K562 (cell line): Measurements from ENCODE around the gene GORASP1. TPM values are rescaled to one million over a fixed set of nuclear protein-coding genes. Genes with fewer than 3 reads are reported as not detected.

Source experiments
- BRF1 ChIP-seq: IDR thresholded peaks from 3 replicates; pipeline ENCODE4 v1.6.1; 2011; ENCODE audit warnings: borderline replicate concordance, mild to moderate bottlenecking; ENCODE audit not compliant: insufficient read length; ENCODE audit errors: extremely low read depth
- CEBPG ChIP-seq, 3 experiments: fragments of 200-800 bp in 1 of 3; sonication (Bioruptor generic) in 1 of 3; sonication (generic) in 1 of 3; formaldehyde crosslinking in 1 of 3; IDR thresholded peaks in 2 of 3; conservative IDR thresholded peaks in 1 of 3; 2 replicates each; pipeline versions ENCODE4 v1.6.1 to v1.8.0; 2016 to 2022; ENCODE audit warnings: missing compliant biosample characterization in 2 of 3, missing genetic modification characterization in 2 of 3, mild to moderate bottlenecking in 1 of 3, missing genetic modification reagents in 1 of 3
- FOS ChIP-seq: IDR thresholded peaks from 3 replicates; pipeline ENCODE4 v1.6.1; 2011; ENCODE audit not compliant: insufficient read length; ENCODE audit errors: extremely low read depth
- FOXP4 ChIP-seq: sonication (generic); formaldehyde crosslinking; IDR thresholded peaks from 2 replicates; pipeline ENCODE4 v1.8.0; 2022; ENCODE audit warnings: mild to moderate bottlenecking, missing genetic modification reagents, borderline replicate concordance
- ID3 ChIP-seq, 2 experiments: fragments of 250-450 bp in 1 of 2; fragments of 450-650 bp in 1 of 2; sonication (Bioruptor Pico) in 1 of 2; IDR thresholded peaks; 2 replicates each; pipeline versions ENCODE4 v1.6.1 to v1.8.0; 2016 to 2021; ENCODE audit warnings: mild to moderate bottlenecking in 2 of 2, moderate library complexity in 2 of 2, missing compliant biosample characterization in 1 of 2, missing genetic modification characterization in 1 of 2
- KAT7 ChIP-seq: sonication (generic); formaldehyde crosslinking; IDR thresholded peaks from 2 replicates; pipeline ENCODE4 v1.8.0; 2022; ENCODE audit warnings: missing genetic modification reagents, mild to moderate bottlenecking, borderline replicate concordance
- MAZ ChIP-seq, 2 experiments: fragments of 450-650 bp in 1 of 2; sonication (generic) in 1 of 2; formaldehyde crosslinking; IDR thresholded peaks in 1 of 2; conservative IDR thresholded peaks in 1 of 2; 2 replicates each; pipeline versions ENCODE4 v1.4.0 to v1.5.0; 2020; ENCODE audit warnings: mild to moderate bottlenecking in 1 of 2, missing genetic modification reagents in 1 of 2
- MTA3 ChIP-seq: fragments of 450-650 bp; formaldehyde crosslinking; IDR thresholded peaks from 2 replicates; pipeline ENCODE4 v1.6.1; 2017; ENCODE audit warnings: mild to moderate bottlenecking, borderline replicate concordance
- NUFIP1 ChIP-seq: fragments of 450-650 bp; IDR thresholded peaks from 2 replicates; pipeline ENCODE4 v1.6.1; 2018; ENCODE audit not compliant: partially characterized antibody
- RAD21 ChIP-seq, 2 experiments: fragments of 250-450 bp in 1 of 2; fragments of 450-650 bp in 1 of 2; sonication (Bioruptor Pico) in 1 of 2; formaldehyde crosslinking in 1 of 2; IDR thresholded peaks in 1 of 2; conservative IDR thresholded peaks in 1 of 2; 2 replicates each; pipeline versions ENCODE4 v1.4.0 to v1.8.0; 2020 to 2022; ENCODE audit warnings: mild to moderate bottlenecking in 2 of 2, moderate library complexity in 1 of 2
- RCOR1 ChIP-seq, 2 experiments: IDR thresholded peaks; 2 replicates each; pipeline ENCODE4 v1.6.1; 2012; ENCODE audit warnings: low read depth in 2 of 2, low read length in 2 of 2, borderline replicate concordance in 1 of 2, improper control_type of control experiment in 1 of 2
- SMARCE1 ChIP-seq: fragments of 450-650 bp; IDR thresholded peaks from 2 replicates; pipeline ENCODE4 v1.7.1; 2016; ENCODE audit warnings: mild to moderate bottlenecking
- SMC3 ChIP-seq: conservative IDR thresholded peaks from 2 replicates; pipeline ENCODE4 v1.6.1; 2011; ENCODE audit warnings: low read depth, low read length, improper control_type of control experiment; ENCODE audit not compliant: insufficient read depth
- SP1 ChIP-seq: sonication (generic); formaldehyde crosslinking; IDR thresholded peaks from 2 replicates; pipeline ENCODE4 v1.8.1; 2022; ENCODE audit warnings: mild to moderate bottlenecking, missing genetic modification reagents
- STAG1 ChIP-seq: sonication (generic); formaldehyde crosslinking; IDR thresholded peaks from 2 replicates; pipeline ENCODE4 v1.5.0; 2020; ENCODE audit warnings: missing genetic modification reagents, borderline replicate concordance
- ZNF224 ChIP-seq: sonication (generic); formaldehyde crosslinking; IDR thresholded peaks from 2 replicates; pipeline ENCODE4 v1.8.0; 2022; ENCODE audit warnings: mild to moderate bottlenecking, missing genetic modification reagents
- ZNF57 ChIP-seq: fragments of 450-650 bp; formaldehyde crosslinking; IDR thresholded peaks from 2 replicates; pipeline ENCODE4 v1.4.0; 2020; ENCODE audit warnings: mild to moderate bottlenecking, moderate library complexity
- ZSCAN32 ChIP-seq: fragments of 450-650 bp; formaldehyde crosslinking; IDR thresholded peaks from 2 replicates; pipeline ENCODE4 v1.4.0; 2020; ENCODE audit warnings: mild to moderate bottlenecking, moderate library complexity
- polyA plus RNA-seq, 8 experiments: library from polyadenylated mRNA; depleted of rRNA in 4 of 8; stranded (reverse) in 5 of 8; unstranded in 3 of 8; fragments of >200 nt; fragmentation: Nextera tagmentation in 2 of 8; fragmentation: Illumina TruSeq in 1 of 8; extraction: Ambion mirVana in 2 of 8; extraction: Trizol in 1 of 8; gene quantifications; 2 replicates each; pipeline versions ENCODE4 v1.2.1 to v1.2.3, GENCODE V29; 2011 to 2014; ENCODE audit warnings: inconsistent platforms in 1 of 8, missing spikeins in 1 of 8
- total RNA-seq, 7 experiments: library from RNA; depleted of rRNA in 6 of 7; stranded (reverse); fragments of >200 nt in 6 of 7; fragmentation: Illumina TruSeq in 2 of 7; extraction: Trizol in 2 of 7; gene quantifications; 2 replicates each; pipeline versions ENCODE4 v1.2.1 to v1.2.3, GENCODE V29; 2011 to 2021; ENCODE audit warnings: low replicate concordance in 1 of 7
- TF ChIP-seq, protein P1 (sequence below): IDR thresholded peaks from 2 replicates; pipeline ENCODE4 v1.6.1; 2011; ENCODE audit warnings: borderline replicate concordance, low read depth, mild to moderate bottlenecking, moderate library complexity, low read length; ENCODE audit not compliant: insufficient read depth, poor library complexity, severe bottlenecking

Gene GORASP1
- total and polyA plus RNA-seq, 9 of the 15 experiments (the other 6 are each of a cell fraction or from before 2014, with no cell fraction given): 8.4 to 87.9 (median 67.6) TPM

- TF ChIP-seq RCOR1 (IDR thresholded peaks at IDR 0.05; ENCODE audit: borderline replicate concordance in 1 of 2, low read depth in 2 of 2, low read length in 2 of 2) (peak in 1 of 2 experiments; percentile 48; a peak in 1 of 4 replicates), KAT7 (CRISPR knock-in tag) (no peak), MTA3 (no peak), ID3 (CRISPR knock-in tag; IDR thresholded peaks at IDR 0.05) (no peak), ID3 (tag; IDR thresholded peaks at IDR 0.05) (no peak), MAZ (CRISPR knock-in tag; conservative IDR thresholded peaks at IDR 0.05 in 1 of 2, IDR thresholded peaks at IDR 0.05 in 1 of 2) (no peak), BRF1 (no peak), ZNF224 (CRISPR knock-in tag) (no peak), SMC3 (peak; percentile 41), SP1 (CRISPR knock-in tag) (no peak), CEBPG (CRISPR knock-in tag; IDR thresholded peaks at IDR 0.05) (no peak), CEBPG (tag; conservative IDR thresholded peaks at IDR 0.05 in 1 of 2, IDR thresholded peaks at IDR 0.05 in 1 of 2) (no peak), RAD21 (CRISPR knock-in tag; conservative IDR thresholded peaks at IDR 0.05 in 1 of 2, IDR thresholded peaks at IDR 0.05 in 1 of 2) (peak; percentile 58 to 81), SMARCE1 (no peak), FOS (no peak), ZSCAN32 (CRISPR knock-in tag) (no peak), NUFIP1 (no peak), FOXP4 (CRISPR knock-in tag) (no peak), STAG1 (peak; percentile 62; the same call in 1 of the 2 replicates), ZNF57 (no peak)
- TF ChIP-seq, protein P1, sequence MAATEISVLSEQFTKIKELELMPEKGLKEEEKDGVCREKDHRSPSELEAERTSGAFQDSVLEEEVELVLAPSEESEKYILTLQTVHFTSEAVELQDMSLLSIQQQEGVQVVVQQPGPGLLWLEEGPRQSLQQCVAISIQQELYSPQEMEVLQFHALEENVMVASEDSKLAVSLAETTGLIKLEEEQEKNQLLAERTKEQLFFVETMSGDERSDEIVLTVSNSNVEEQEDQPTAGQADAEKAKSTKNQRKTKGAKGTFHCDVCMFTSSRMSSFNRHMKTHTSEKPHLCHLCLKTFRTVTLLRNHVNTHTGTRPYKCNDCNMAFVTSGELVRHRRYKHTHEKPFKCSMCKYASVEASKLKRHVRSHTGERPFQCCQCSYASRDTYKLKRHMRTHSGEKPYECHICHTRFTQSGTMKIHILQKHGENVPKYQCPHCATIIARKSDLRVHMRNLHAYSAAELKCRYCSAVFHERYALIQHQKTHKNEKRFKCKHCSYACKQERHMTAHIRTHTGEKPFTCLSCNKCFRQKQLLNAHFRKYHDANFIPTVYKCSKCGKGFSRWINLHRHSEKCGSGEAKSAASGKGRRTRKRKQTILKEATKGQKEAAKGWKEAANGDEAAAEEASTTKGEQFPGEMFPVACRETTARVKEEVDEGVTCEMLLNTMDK: peak; percentile 61
Measured at GRCh38 chr3:39124876-39125840, 17.7 kb upstream of the GORASP1 start (continued).
